Kidney epithelial cell (primary cell): ENCODE measurements around the gene PDLIM7. TPM values are rescaled to one million over a fixed set of nuclear protein-coding genes. Genes with fewer than 3 reads are reported as not detected.

Source experiments
- DNase-seq: peaks from one replicate; pipeline ENCODE4 v3.0.0-alpha.2; 2010; ENCODE audit warnings: low read depth
- H3K27me3 ChIP-seq: 2 replicates; pipeline ENCODE4 v1.6.0; 2011; ENCODE audit warnings: low read length; ENCODE audit not compliant: control insufficient read depth, insufficient read depth
- H3K36me3 ChIP-seq: 2 replicates; pipeline ENCODE4 v1.5.1; 2011; ENCODE audit warnings: low read length; ENCODE audit not compliant: control insufficient read depth, insufficient read depth
- H3K4me3 ChIP-seq: 2 replicates; pipeline ENCODE4 v1.5.1; 2011; ENCODE audit warnings: low read depth, mild to moderate bottlenecking, control low read depth, low read length
- total RNA-seq: library from RNA; depleted of rRNA; stranded (reverse); fragments of >200 nt; gene quantifications from 2 replicates; pipeline ENCODE4 v1.2.3, GENCODE V29; 2015
- TF ChIP-seq, protein P1 (sequence below): IDR thresholded peaks from 2 replicates; pipeline ENCODE4 v1.5.1; 2011; ENCODE audit warnings: mild to moderate bottlenecking, moderate library complexity, low read length, control low read depth, inconsistent platforms; ENCODE audit not compliant: insufficient read depth, poor library complexity, severe bottlenecking

PDLIM7 gene
- total RNA-seq, 1 donor from 2014 or later: 467 TPM

DNA sequence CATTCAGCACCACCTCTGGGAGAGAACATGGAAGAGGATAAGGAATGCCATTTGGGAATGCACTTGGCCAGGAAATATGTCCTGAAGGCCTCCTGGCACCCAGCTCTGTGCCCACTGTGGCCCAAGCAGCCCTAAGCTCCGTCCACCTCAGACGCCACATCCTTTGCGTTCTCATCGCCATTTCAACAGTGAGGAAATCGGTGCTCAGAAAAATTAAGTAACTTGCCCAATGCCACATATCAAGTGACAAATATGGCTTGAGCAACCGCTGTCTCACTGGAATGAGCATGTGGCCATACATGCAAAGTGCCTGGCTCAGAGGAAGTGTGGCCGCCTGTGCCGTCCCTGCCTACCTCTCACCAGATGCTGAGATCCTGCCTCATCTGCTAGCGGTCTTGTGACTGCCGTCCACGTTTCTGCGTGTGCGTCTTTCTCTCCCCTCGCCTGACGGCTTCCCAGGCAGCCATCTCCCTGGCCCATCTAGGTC is 13.2 kb upstream of the PDLIM7 start:
- no peak for DNase-seq
- H3K36me3 ChIP-seq: peaks cover 3% of the 10 kb centered on the region
- TF ChIP-seq, protein P1, sequence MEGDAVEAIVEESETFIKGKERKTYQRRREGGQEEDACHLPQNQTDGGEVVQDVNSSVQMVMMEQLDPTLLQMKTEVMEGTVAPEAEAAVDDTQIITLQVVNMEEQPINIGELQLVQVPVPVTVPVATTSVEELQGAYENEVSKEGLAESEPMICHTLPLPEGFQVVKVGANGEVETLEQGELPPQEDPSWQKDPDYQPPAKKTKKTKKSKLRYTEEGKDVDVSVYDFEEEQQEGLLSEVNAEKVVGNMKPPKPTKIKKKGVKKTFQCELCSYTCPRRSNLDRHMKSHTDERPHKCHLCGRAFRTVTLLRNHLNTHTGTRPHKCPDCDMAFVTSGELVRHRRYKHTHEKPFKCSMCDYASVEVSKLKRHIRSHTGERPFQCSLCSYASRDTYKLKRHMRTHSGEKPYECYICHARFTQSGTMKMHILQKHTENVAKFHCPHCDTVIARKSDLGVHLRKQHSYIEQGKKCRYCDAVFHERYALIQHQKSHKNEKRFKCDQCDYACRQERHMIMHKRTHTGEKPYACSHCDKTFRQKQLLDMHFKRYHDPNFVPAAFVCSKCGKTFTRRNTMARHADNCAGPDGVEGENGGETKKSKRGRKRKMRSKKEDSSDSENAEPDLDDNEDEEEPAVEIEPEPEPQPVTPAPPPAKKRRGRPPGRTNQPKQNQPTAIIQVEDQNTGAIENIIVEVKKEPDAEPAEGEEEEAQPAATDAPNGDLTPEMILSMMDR: no peak
- no peaks in the 10 kb centered on the region for H3K27me3 ChIP-seq
- H3K4me3 ChIP-seq: no peak overlapping the region

DNA sequence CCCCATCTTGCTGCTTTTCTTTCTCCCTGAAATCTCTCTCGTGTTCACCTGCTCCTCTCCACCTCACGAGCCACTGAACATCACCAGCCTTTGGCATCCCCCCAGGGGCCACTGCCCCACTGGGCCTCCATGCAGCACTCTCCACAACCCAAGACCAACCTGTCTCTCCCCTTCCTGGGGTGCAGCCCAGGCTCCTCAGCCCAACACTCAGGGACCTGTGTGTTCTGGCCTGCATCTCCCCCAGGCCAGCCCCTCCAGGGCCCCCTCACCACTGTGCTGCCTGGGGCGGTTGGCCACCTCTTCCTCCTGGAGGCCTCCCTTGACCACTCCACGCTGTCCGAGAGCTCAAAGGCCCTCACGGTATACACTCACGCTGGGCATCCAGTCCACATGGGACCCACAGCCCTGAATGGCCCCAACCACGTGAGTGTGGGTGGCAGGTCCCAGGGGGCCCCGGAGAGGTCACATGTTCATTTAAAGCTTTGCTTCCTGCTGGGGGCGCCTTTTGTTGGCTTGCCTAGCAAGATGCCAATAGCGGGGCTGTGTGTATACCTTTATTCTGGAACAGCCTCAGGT is 12.7 kb upstream of the PDLIM7 start:
- Histone ChIP-seq H3K36me3 (peaks cover 3% of the 10 kb centered on the region), H3K4me3 (no peak overlapping the region), H3K27me3 (no peaks in the 10 kb centered on the region)
- DNase-seq: no peak
- TF ChIP-seq, protein P1: no peak

DNA sequence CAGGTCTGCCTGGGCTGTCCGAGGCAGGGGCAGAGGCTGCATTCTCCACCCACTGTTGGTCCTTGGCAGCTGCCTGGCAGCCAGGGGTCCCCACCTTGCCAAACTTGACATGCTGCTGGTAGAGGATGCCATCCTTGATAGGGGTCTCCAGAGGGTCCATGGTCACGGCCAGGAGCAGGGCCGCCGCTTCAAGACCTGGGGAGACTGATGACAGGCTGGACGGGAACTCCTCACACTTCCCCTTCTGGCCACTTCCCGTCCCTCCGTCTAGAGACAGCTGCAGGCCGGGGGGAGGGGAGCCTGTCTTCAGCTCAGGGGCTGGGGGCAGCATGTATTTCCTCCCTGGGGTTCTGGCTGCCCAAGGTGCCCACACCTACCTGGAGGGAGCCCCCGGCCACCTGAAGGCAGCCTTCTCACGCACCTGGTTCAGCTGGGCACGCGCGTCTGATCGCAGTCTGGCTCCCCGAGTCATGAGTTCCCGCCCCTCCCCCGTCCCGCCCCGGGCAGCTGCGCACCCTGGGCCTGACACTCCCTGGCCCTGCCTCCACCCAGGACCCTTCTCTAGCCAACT is 12.1 kb upstream of the PDLIM7 start, which contains the start of gene DOK3:
TSS of gene DOK3 (minus strand) at position 446 of the 571 bp plus-strand sequence. CDS start at position 160, 286 bp downstream.
- Histone ChIP-seq H3K36me3 (peaks cover 3% of the 10 kb centered on the region), H3K4me3 (no peak within 1 kb of the TSS), H3K27me3 (no peaks in the 10 kb centered on the region)
- no peak for DNase-seq
- TF ChIP-seq, protein P1: no peak

DNA sequence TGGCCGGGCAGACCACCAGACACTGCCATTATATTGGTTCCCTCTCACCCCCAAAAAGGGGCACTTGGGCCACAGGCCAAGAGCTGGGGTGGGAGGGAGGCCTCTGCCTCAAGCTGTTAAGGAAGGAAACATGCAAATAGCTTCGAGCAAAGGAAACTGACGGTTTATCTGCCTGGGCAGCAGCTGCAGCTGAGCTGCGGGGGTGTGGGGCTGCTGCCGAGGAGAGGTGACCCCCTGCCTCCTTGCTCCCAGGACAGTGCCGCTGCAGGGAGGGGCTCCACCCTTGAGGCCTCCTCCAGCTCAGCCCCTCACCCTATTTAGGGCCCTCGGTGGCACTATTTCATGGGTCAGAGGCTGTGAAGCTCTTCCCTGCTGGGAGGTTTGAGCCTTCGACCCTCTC is 11.4 kb upstream of the PDLIM7 start:
- no peak for DNase-seq
- peaks cover 3% of the 10 kb centered on the region for H3K36me3 ChIP-seq
- H3K27me3 ChIP-seq: no peaks in the 10 kb centered on the region
- no peak overlapping the region for H3K4me3 ChIP-seq
- TF ChIP-seq, protein P1: no peak

DNA sequence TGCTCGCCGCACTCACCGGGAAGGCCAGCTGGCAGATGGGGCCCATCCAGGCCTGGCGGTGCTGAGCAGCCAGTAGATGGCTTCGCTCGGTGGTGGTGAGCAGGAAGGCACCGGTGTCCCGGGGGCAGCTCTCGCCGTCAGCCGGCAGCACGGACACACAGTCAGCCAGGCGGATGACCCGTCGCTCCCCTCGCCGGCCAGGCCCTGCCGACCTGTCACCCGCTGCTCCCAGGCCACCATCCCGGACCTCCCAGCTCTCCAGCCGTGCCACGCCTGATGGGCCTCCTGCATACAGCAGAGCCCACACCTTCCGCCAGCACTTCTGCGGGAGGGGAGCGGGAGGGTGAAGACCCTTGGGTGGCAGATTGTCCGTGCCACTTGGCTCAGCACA is 10.8 kb upstream of the PDLIM7 start:
- Histone ChIP-seq H3K36me3 (peaks cover 3% of the 10 kb centered on the region), H3K27me3 (no peaks in the 10 kb centered on the region), H3K4me3 (no peak overlapping the region)
- TF ChIP-seq, protein P1: no peak
- no peak for DNase-seq
